HFFc6 (cell line): ENCODE measurements around the gene RAPH1. TPM values are rescaled to one million over a fixed set of nuclear protein-coding genes. Genes with fewer than 3 reads are reported as not detected.

Experiments used
- DNase-seq: peaks from one replicate; pipeline ENCODE4 v3.0.0-alpha.2; 2018
- H3K27ac Mint-ChIP-seq: 2 replicates; pipeline ENCODE4 v1.8.0; 2020; ENCODE audit warnings: mild to moderate bottlenecking, mixed read lengths
- H3K27me3 Mint-ChIP-seq: 2 replicates; pipeline ENCODE4 v1.8.0; 2021; ENCODE audit warnings: mild to moderate bottlenecking, moderate library complexity, mixed read lengths; ENCODE audit not compliant: insufficient read depth
- H3K36me3 Mint-ChIP-seq: 2 replicates; pipeline ENCODE4 v1.8.0; 2021; ENCODE audit warnings: low read depth, mixed read lengths
- H3K4me1 Mint-ChIP-seq: 2 replicates; pipeline ENCODE4 v1.8.0; 2020; ENCODE audit warnings: low read depth, mixed read lengths
- H3K4me3 Mint-ChIP-seq: 2 replicates; pipeline ENCODE4 v1.8.0; 2020; ENCODE audit warnings: mild to moderate bottlenecking, moderate library complexity, mixed read lengths
- H3K9me3 Mint-ChIP-seq: 2 replicates; pipeline ENCODE4 v1.8.0; 2020; ENCODE audit warnings: mild to moderate bottlenecking, mixed read lengths
- total RNA-seq, 6 experiments: library from RNA; stranded (reverse); fragmentation: NEBNext Ultra II Directional; extraction: Animal tissue kit (Norgen Biotek cat#: 25700); gene quantifications; 2 replicates in 1 of 6; 3 replicates in 5 of 6; pipeline ENCODE4 v1.2.3, GENCODE V29; 2021
- TF ChIP-seq, protein P1 (sequence below): fragments of 200-600 bp; sonication (generic); IDR thresholded peaks from 2 replicates; pipeline ENCODE4 v1.5.0; 2021; ENCODE audit warnings: antibody characterized with exemption, mild to moderate bottlenecking

The RAPH1 gene
- total RNA-seq, 6 experiments from 2014 or later: 40.9 to 49.5 (median 46.9) TPM

DNA sequence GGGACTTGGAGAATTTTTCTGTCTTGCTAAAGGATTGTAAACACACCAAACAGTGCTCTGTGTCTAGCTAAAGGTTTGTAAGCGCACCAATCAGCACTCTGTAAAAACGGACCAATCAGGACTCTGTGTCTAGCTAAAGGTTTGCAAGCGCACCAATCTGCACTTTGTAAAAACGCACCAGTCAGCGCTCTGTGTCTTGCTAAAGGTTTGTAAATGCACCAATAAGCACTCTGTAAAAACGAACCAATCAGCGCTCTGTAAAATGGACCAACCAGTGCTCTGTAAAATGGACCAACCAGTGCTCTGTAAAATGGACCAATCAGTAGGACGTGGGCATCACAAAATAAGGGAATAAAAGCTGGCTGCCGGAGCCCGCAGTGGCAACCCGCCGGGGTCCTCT is 190.4 kb downstream of the RAPH1 start:
- H3K9me3 Mint-ChIP-seq: no peaks in the 10 kb centered on the region
- H3K4me3 Mint-ChIP-seq: no peak overlapping the region
- H3K27me3 Mint-ChIP-seq: no peaks in the 10 kb centered on the region
- H3K27ac Mint-ChIP-seq: no peak overlapping the region
- peaks cover 27% of the 10 kb centered on the region for H3K4me1 Mint-ChIP-seq
- TF ChIP-seq, protein P1, sequence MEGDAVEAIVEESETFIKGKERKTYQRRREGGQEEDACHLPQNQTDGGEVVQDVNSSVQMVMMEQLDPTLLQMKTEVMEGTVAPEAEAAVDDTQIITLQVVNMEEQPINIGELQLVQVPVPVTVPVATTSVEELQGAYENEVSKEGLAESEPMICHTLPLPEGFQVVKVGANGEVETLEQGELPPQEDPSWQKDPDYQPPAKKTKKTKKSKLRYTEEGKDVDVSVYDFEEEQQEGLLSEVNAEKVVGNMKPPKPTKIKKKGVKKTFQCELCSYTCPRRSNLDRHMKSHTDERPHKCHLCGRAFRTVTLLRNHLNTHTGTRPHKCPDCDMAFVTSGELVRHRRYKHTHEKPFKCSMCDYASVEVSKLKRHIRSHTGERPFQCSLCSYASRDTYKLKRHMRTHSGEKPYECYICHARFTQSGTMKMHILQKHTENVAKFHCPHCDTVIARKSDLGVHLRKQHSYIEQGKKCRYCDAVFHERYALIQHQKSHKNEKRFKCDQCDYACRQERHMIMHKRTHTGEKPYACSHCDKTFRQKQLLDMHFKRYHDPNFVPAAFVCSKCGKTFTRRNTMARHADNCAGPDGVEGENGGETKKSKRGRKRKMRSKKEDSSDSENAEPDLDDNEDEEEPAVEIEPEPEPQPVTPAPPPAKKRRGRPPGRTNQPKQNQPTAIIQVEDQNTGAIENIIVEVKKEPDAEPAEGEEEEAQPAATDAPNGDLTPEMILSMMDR: no peak
- peaks cover 21% of the 10 kb centered on the region for H3K36me3 Mint-ChIP-seq
- no peak for DNase-seq

Other genes starting within 250 kb of the RAPH1 start
- gene ABI2, start 206.9 kb downstream of the RAPH1 start, total RNA-seq: 10 to 100 TPM; 69.9 to 84.1 (median 75.3) TPM
- gene CD28, start 171.3 kb upstream of the RAPH1 start, total RNA-seq: not detected